Measurements from ENCODE around the gene HACE1.
"Not testable (repeated sequence)": the region's sequence is repeated elsewhere in the genome, so short reads cannot be mapped to it uniquely, and the experiment has no call there.

The HACE1 gene

DNA sequence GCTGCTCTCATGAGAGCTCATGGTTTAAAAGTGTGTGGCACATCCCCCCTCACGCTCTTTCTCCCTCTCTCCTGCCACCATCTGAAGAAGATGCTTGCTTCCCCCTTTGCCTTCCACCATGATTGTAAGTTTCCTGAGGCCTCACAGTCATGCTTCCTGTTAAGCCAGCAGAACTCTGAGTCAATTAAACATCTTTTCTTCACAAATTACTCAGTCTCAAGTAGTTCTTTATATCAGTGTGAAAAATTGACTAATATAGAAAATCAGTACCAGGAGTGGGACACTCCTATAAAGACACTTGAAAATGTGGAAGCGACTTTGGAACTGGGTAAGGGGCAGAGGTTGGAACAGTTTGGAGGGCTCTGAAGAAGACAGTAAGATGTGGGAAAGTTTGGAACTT, 45.0 kb downstream of the HACE1 start:
- TF ChIP-seq GABPA (IDR thresholded peaks at IDR 0.05; ENCODE audit: low read depth) = no peak
- TF ChIP-seq SPI1 (IDR thresholded peaks at IDR 0.05; ENCODE audit: borderline replicate concordance, low read depth) = no peak
- TF ChIP-seq, protein P1, sequence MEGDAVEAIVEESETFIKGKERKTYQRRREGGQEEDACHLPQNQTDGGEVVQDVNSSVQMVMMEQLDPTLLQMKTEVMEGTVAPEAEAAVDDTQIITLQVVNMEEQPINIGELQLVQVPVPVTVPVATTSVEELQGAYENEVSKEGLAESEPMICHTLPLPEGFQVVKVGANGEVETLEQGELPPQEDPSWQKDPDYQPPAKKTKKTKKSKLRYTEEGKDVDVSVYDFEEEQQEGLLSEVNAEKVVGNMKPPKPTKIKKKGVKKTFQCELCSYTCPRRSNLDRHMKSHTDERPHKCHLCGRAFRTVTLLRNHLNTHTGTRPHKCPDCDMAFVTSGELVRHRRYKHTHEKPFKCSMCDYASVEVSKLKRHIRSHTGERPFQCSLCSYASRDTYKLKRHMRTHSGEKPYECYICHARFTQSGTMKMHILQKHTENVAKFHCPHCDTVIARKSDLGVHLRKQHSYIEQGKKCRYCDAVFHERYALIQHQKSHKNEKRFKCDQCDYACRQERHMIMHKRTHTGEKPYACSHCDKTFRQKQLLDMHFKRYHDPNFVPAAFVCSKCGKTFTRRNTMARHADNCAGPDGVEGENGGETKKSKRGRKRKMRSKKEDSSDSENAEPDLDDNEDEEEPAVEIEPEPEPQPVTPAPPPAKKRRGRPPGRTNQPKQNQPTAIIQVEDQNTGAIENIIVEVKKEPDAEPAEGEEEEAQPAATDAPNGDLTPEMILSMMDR (IDR thresholded peaks at IDR 0.05; ENCODE audit: insufficient read depth, low read length) = no peak
- TF ChIP-seq POLR2AphosphoS5 (IDR thresholded peaks at IDR 0.05; ENCODE audit: low read depth) = no peak
- TF ChIP-seq, protein P2, sequence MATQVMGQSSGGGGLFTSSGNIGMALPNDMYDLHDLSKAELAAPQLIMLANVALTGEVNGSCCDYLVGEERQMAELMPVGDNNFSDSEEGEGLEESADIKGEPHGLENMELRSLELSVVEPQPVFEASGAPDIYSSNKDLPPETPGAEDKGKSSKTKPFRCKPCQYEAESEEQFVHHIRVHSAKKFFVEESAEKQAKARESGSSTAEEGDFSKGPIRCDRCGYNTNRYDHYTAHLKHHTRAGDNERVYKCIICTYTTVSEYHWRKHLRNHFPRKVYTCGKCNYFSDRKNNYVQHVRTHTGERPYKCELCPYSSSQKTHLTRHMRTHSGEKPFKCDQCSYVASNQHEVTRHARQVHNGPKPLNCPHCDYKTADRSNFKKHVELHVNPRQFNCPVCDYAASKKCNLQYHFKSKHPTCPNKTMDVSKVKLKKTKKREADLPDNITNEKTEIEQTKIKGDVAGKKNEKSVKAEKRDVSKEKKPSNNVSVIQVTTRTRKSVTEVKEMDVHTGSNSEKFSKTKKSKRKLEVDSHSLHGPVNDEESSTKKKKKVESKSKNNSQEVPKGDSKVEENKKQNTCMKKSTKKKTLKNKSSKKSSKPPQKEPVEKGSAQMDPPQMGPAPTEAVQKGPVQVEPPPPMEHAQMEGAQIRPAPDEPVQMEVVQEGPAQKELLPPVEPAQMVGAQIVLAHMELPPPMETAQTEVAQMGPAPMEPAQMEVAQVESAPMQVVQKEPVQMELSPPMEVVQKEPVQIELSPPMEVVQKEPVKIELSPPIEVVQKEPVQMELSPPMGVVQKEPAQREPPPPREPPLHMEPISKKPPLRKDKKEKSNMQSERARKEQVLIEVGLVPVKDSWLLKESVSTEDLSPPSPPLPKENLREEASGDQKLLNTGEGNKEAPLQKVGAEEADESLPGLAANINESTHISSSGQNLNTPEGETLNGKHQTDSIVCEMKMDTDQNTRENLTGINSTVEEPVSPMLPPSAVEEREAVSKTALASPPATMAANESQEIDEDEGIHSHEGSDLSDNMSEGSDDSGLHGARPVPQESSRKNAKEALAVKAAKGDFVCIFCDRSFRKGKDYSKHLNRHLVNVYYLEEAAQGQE (IDR thresholded peaks at IDR 0.05; ENCODE audit: insufficient replicate concordance, low read depth) = no peak
- H3K4me3 ChIP-seq (replicated peaks; ENCODE audit: insufficient read depth, low read length) = no peak overlapping the region
- DNase-seq (ENCODE audit: low read depth in 1 of 2, low spot score in 1 of 2) = no peak
- H3K27ac ChIP-seq (replicated peaks) = no peak overlapping the region
- H3K27me3 ChIP-seq (ENCODE audit: insufficient read depth, poor library complexity, severe bottlenecking) = no peaks in the 10 kb centered on the region

DNA sequence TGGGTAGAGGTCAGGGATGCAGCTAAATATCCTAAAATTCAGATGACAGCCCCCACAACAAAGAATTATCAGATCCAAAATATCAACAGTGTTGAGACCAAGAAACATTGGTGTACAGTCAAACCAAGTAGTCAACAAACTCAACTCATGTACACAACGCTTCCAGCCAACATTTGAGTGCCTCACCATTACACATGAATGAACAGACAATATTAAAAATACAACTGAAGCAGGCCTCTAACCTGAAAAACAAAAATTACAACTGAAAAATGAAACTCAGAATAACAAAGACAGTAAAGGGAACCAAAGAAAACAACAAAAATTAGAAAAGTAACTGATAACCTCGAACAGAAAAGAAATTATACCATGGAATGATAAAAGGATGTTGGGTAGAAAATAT, 46.2 kb downstream of the HACE1 start:
- TF ChIP-seq, protein P1 (IDR thresholded peaks at IDR 0.05; ENCODE audit: insufficient read depth, low read length) = no peak
- no peak for TF ChIP-seq POLR2AphosphoS5 (IDR thresholded peaks at IDR 0.05; ENCODE audit: low read depth)
- TF ChIP-seq, protein P2 (IDR thresholded peaks at IDR 0.05; ENCODE audit: insufficient replicate concordance, low read depth) = no peak
- TF ChIP-seq SPI1 (IDR thresholded peaks at IDR 0.05; ENCODE audit: borderline replicate concordance, low read depth) = no peak
- TF ChIP-seq GABPA (IDR thresholded peaks at IDR 0.05; ENCODE audit: low read depth) = no peak
- H3K4me3 ChIP-seq (replicated peaks; ENCODE audit: insufficient read depth, low read length) = no peak overlapping the region
- H3K27me3 ChIP-seq (ENCODE audit: insufficient read depth, poor library complexity, severe bottlenecking) = no peaks in the 10 kb centered on the region
- no peak for DNase-seq (ENCODE audit: low read depth in 1 of 2, low spot score in 1 of 2)
- H3K27ac ChIP-seq (replicated peaks) = no peak overlapping the region

DNA sequence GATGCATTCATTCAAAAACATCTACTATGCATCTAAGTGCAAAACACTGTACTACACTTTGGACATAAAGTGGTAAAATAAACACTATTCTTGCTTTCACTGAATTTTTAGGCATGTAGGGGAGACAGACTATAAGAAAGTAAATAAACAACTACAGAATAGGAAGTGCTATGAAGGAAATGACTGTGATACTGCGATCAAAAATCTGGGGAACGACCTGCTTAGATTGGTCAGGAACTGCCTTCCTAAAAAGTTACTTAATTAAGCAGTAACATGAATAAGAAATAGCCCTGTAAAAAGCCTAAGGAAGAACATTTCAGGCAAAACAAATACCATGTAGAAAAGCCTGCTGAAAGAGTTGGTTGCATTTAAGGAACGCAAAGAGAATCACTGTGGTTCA, 50.6 kb downstream of the HACE1 start:
- Histone ChIP-seq H3K27ac (replicated peaks) (no peak overlapping the region), H3K4me3 (replicated peaks; ENCODE audit: insufficient read depth, low read length) (no peak overlapping the region), H3K27me3 (ENCODE audit: insufficient read depth, poor library complexity, severe bottlenecking) (no peaks in the 10 kb centered on the region)
- TF ChIP-seq POLR2AphosphoS5 (IDR thresholded peaks at IDR 0.05; ENCODE audit: low read depth) (no peak), GABPA (IDR thresholded peaks at IDR 0.05; ENCODE audit: low read depth) (no peak), SPI1 (IDR thresholded peaks at IDR 0.05; ENCODE audit: borderline replicate concordance, low read depth) (no peak)
- TF ChIP-seq, protein P1 (IDR thresholded peaks at IDR 0.05; ENCODE audit: insufficient read depth, low read length) = no peak
- TF ChIP-seq, protein P2 (IDR thresholded peaks at IDR 0.05; ENCODE audit: insufficient replicate concordance, low read depth) = no peak
- no peak for DNase-seq (ENCODE audit: low read depth in 1 of 2, low spot score in 1 of 2)

DNA sequence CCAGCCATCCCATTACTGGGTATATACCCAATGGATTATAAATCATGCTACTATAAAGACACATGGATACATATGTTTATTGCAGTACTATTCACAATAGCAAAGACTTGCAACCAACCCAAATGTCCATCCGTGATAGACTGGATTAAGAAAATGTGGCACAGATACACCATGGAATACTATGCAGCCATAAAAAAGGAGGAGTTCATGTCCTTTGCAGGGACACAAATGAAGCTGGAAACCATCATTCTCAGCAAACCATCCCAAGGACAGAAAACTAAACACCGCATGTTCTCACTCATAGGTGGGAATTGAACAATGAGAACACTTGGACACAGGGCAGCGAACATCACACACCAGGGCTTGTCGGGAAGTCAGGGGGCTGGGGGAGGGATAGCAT, 54.4 kb downstream of the HACE1 start:
- not testable (repeated sequence) for DNase-seq (ENCODE audit: low read depth in 1 of 2, low spot score in 1 of 2); H3K4me3 ChIP-seq (replicated peaks; ENCODE audit: insufficient read depth, low read length); H3K27ac ChIP-seq (replicated peaks); H3K27me3 ChIP-seq (ENCODE audit: insufficient read depth, poor library complexity, severe bottlenecking)

Measured in HL-60 (cell line).